ENCODE data around the gene HOXD4.

HOXD4 gene

DNA sequence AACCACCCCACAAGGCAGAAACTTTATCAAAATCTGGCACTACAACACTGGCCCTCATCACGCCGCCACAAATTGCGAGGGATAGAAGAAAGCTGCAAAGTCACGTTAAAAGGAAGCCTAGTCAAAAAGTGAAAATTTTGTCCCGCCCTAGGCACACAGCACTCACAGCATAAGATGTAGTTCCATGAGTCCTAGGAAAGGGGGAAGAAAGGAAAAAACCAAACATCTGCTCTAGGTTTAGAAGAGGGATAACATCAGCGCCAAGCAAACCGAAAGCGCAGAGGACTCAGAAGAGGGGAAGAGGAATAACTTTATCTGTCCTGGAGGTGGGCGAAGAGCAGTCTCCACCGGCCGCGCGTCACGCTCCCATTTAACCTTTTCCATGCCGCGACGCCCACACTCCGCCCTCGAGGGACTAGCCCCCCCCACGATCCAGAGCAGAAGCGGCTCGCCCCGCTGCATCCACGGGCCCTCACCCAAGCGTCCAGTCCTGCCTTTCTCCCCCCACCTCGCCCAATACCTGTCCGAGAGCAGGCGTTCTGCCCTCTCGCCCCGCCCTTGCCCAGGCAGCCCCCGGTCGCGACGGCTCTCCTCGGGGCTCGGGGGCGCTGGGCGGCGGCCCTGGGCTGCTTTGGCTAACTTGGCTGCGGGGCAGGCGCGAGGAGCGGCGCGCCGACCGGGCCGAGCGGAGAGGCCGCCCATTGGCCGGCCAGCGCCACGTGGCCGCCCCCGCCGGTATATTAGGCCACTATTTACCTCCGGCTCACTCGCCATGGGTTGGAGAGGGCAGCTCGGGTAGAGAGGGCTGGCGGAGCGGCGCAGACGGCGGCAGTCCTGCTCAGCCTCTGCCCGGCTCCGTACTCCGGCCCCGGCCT lies 36.8 kb downstream of the HOXD4 start, which contains the start of gene HOXD1:
Gene HOXD1, plus strand, starts transcription at position 770 of the 875 bp plus-strand sequence. CDS start 134 bp downstream, outside the sequence.
- no peak for DNase-seq (ENCODE audit: low read depth in 2 of 3, low spot score in 1 of 3)

DNA sequence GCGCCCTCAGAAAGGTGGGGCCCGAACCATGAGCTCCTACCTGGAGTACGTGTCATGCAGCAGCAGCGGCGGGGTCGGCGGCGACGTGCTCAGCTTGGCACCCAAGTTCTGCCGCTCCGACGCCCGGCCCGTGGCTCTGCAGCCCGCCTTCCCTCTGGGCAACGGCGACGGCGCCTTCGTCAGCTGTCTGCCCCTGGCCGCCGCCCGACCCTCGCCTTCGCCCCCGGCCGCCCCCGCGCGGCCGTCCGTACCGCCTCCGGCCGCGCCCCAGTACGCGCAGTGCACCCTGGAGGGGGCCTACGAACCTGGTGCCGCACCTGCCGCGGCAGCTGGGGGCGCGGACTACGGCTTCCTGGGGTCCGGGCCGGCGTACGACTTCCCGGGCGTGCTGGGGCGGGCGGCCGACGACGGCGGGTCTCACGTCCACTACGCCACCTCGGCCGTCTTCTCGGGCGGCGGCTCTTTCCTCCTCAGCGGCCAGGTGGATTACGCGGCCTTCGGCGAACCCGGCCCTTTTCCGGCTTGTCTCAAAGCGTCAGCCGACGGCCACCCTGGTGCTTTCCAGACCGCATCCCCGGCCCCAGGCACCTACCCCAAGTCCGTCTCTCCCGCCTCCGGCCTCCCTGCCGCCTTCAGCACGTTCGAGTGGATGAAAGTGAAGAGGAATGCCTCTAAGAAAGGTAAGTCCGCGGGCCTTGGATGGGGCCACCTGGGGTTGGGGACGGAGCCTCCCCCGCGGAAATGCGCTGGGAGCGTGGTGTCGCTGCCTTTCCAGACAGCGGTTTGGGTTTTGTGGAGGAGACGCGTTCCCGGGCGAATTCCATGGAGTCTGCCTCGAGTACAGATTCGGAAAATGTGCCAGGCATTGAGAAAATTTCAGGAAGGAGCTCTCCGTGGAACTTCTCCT lies 37.7 kb downstream of the HOXD4 start:
- no peak for DNase-seq (ENCODE audit: low read depth in 2 of 3, low spot score in 1 of 3)

DNA sequence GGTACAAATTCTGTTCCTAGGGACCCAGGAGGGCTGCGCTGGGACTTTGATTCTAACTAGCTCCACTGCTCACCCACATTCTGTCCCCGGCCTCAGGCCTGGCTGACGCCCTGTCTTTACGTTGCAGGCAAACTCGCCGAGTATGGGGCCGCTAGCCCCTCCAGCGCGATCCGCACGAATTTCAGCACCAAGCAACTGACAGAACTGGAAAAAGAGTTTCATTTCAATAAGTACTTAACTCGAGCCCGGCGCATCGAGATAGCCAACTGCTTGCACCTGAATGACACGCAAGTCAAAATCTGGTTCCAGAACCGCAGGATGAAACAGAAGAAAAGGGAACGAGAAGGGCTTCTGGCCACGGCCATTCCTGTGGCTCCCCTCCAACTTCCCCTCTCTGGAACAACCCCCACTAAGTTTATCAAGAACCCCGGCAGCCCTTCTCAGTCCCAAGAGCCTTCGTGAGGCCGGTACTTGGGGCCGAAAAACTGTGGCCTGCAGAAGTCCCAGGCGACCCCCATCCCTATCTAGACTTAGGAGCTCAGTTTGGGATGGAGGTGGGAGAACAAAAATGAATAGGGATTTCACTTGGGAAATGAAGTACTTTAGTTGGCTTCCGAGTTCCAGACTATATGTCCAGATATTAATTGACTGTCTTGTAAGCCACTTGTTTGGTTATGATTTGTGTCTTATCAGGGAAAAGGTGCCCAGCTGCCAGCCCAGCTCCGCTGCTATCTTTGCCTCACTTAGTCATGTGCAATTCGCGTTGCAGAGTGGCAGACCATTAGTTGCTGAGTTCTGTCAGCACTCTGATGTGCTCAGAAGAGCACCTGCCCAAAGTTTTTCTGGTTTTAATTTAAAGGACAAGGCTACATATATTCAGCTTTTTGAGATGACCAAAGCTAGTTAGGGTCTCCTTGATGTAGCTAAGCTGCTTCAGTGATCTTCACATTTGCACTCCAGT lies 38.6 kb downstream of the HOXD4 start:
- DNase-seq (ENCODE audit: low read depth in 2 of 3, low spot score in 1 of 3): no peak

DNA sequence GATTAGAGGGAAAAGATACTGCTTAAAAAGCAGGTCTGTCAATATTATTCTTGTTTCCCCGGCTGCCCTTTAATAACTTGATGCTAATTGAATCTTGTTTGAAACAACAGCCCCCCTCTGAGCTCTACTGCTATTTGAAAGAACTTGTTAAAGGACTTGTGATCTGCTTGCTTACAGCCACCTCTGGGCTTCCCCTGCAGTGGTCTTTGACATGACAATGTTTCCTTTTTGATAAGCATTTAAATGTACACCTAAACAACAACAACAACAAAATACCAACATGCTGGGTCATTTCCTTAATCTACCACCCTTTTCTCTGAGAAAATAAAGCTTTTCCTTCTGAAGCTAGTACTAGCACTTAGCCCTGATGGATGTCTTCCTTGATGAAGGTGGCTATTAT lies 41.0 kb downstream of the HOXD4 start:
- no peak for DNase-seq (ENCODE audit: low read depth in 2 of 3, low spot score in 1 of 3)

GRCh38 chr2:176193048-176193447 lies 41.7 kb downstream of the HOXD4 start:
- DNase-seq (ENCODE audit: low read depth in 2 of 3, low spot score in 1 of 3): no peak

- no peak for DNase-seq (ENCODE audit: low read depth in 2 of 3, low spot score in 1 of 3)
These were observed 48.6 kb downstream of the HOXD4 start for GRCh38 chr2:176199902-176200301.

DNA sequence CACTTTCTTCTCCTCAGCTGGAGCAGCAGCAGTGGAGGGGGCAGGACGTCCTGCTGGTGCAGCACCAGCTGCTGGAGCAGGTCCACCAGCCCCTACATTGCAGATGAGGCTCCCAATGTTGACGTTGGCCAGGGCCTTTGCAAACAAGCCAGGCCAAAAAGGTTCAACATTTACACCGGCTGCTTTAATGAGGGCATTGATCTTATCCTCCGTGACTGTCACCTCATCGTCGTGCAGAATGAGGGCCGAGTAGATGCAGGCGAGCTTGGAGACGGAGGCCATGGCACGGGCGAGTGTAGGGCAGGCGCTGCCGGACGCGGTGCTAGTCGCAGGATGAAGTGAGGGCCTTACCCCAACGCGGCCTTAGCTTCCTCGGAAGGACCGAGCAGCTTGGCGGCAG lies 49.6 kb downstream of the HOXD4 start:
- no peak for DNase-seq (ENCODE audit: low read depth in 2 of 3, low spot score in 1 of 3)

- DNase-seq (ENCODE audit: low read depth in 2 of 3, low spot score in 1 of 3): no peak
These were observed 51.1 kb downstream of the HOXD4 start for GRCh38 chr2:176202491-176202890.
